Gastrocnemius medialis (tissue), 4 donors: ENCODE measurements around the gene STAG1.

Experiments
- CTCF ChIP-seq, 5 experiments: fragments of 450-650 bp in 3 of 5; fragments of 200-600 bp in 2 of 5; sonication (generic) in 2 of 5; IDR thresholded peaks in 4 of 5; conservative IDR thresholded peaks in 1 of 5; 1 replicate in 4 of 5; 2 replicates in 1 of 5; pipeline ENCODE4 v1.5.1; 2016 to 2019; ENCODE audit warnings: antibody characterized with exemption in 5 of 5, mild to moderate bottlenecking in 3 of 5, moderate library complexity in 3 of 5
- POLR2A ChIP-seq, 2 donors: fragments of 450-650 bp; IDR thresholded peaks; one replicate each; pipeline ENCODE4 v1.6.1; 2017; ENCODE audit warnings: antibody characterized with exemption in 2 of 2, mild to moderate bottlenecking in 2 of 2, moderate library complexity in 2 of 2

GRCh38 chr3:136545664-136546268, 206.4 kb downstream of the STAG1 start:
- TF ChIP-seq CTCF (IDR thresholded peaks at IDR 0.05 in 4 of 5, conservative IDR thresholded peaks at IDR 0.05 in 1 of 5), result no peak
- no peak for TF ChIP-seq POLR2A (IDR thresholded peaks at IDR 0.05)
